ENCODE measurements around the gene TMEM74B. TPM values are rescaled to one million over a fixed set of nuclear protein-coding genes. Genes with fewer than 3 reads are reported as not detected.

The TMEM74B gene
- total RNA-seq, 4 donors from 2014 or later = 1.7 to 2.8 TPM; not detected in 2

DNA sequence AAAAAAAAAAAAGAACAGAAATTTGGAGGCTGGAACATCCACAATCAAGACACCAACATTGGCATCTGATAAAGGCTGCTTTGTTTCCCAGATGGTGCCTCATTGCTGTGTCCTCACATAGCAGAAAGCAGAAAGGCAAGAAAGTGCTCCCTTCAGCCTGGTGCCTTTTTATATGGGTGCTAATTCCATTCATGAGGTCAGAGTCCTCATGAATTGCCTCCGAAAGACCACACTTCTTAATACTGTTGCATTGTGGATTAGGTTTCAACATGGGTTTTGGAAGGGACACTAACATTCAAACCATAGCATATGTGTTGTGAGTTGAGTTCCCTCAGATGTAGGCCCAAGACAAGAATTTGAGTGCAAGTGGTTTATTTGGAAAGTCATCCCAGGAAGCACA is 10.4 kb upstream of the TMEM74B start:
- no peak for DNase-seq (ENCODE audit: low spot score)
- TF ChIP-seq, protein P1, sequence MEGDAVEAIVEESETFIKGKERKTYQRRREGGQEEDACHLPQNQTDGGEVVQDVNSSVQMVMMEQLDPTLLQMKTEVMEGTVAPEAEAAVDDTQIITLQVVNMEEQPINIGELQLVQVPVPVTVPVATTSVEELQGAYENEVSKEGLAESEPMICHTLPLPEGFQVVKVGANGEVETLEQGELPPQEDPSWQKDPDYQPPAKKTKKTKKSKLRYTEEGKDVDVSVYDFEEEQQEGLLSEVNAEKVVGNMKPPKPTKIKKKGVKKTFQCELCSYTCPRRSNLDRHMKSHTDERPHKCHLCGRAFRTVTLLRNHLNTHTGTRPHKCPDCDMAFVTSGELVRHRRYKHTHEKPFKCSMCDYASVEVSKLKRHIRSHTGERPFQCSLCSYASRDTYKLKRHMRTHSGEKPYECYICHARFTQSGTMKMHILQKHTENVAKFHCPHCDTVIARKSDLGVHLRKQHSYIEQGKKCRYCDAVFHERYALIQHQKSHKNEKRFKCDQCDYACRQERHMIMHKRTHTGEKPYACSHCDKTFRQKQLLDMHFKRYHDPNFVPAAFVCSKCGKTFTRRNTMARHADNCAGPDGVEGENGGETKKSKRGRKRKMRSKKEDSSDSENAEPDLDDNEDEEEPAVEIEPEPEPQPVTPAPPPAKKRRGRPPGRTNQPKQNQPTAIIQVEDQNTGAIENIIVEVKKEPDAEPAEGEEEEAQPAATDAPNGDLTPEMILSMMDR (IDR thresholded peaks at IDR 0.05) = no peak
- ATAC-seq (ENCODE audit: low FRiP score) = no peak

DNA sequence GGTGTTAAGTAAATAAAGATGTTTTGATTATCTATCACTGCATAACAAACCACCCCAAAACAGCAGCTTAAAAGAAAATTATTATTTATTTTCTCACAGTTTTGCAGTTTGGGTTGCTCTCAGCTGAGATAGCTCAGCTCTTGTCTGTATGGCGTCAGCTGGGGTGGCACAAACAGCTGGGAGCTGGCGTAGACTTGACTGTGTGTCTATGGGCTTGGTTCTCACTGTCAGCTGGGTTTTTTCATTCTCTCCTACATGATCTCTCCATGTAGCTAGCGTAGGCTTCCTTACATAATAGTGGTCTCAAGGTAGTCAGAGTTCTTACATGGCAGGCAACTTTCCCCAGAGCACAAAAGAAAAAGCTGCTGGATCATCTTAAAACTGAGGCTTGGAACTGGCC is 6.5 kb upstream of the TMEM74B start:
- DNase-seq (ENCODE audit: low spot score) = no peak
- TF ChIP-seq, protein P1 (IDR thresholded peaks at IDR 0.05) = no peak
- no peak for ATAC-seq (ENCODE audit: low FRiP score)

DNA sequence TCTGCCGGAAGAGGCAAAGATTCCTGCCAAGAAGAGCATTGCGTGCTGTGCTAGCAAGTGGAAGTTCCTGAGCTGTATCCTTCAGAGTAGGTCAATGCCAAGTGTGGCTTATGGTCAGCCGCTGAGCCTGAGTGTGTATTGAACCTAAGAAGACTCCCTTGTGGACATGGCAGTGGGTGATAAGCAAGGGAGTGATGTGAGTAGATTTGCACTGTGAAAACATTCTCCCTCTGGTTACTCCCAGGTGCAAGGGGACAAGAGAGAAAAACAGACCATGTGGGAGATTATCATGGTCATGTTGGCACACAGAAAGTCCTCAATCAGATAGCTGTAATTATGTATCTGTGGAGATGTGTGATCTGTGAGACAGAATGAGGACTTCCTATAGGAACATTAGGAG is 6.1 kb upstream of the TMEM74B start:
- DNase-seq (ENCODE audit: low spot score) = no peak
- ATAC-seq (ENCODE audit: low FRiP score) = no peak
- TF ChIP-seq, protein P1 (IDR thresholded peaks at IDR 0.05) = no peak

DNA sequence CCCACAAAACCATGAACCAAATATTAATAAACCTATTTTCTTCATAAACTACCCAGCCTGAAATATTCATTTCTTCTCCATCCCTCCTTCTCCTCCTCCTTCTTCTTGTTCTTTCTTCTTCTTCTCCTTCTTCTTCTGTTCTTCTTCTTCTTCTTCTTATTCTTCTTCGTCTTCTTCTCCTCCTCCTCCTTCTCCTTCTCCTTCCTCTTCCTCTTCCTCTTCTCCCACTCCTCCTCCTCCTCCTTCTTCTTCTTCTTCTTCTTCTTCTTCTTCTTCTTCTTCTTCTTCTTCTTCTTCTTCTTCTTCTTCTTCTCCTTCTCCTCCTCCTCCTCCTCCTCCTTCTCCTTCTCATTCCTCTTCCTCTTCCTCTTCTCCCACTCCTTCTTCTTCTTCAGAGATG is 5.0 kb upstream of the TMEM74B start:
- DNase-seq (ENCODE audit: low spot score) (no peak), ATAC-seq (ENCODE audit: low FRiP score) (no peak)
- TF ChIP-seq, protein P1 (IDR thresholded peaks at IDR 0.05) = no peak

DNA sequence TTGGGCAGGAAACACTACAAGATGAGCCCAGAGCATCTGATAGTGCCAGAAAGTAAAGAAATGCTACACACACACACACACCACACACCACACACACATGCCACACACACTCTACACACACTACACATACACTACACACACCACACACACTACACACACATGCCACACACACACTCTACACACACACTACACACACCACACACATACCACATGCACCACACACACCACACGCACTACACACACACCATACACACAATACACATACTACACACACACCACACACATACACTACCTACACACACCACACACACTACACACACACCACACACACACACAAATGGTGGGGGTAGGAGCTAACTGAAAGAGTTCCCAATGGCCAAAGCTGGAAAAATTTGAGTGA is 3.6 kb upstream of the TMEM74B start:
- ATAC-seq (ENCODE audit: low FRiP score) = no peak
- DNase-seq (ENCODE audit: low spot score) = no peak
- TF ChIP-seq, protein P1 (IDR thresholded peaks at IDR 0.05) = no peak

DNA sequence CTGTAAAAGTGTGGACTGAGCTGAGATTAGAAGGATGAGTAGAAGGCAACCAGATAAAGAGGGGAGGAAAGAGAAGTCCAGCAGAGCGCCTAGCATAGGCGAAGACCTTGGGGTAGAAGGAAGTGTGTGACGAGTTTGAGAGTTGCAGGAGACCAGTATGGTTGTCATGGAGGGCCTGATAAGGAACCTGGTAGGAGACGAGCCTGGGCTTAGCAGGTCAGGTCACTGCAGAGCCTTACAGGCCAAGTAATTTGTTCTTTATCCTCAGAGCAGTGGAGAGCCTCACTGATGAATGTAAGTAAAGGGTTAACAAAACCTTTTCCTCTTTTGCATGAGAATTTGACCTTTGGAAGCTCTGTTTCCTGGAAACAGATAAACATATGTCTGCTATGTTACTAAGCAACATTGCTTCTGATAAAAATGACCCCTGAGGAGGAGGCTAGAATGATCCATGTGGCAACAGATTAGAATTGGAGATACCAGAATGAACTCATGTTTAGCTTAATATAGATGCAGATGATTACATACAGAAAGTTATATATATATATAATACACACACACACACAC is 2.9 kb upstream of the TMEM74B start:
- DNase-seq (ENCODE audit: low spot score) (no peak), ATAC-seq (ENCODE audit: low FRiP score) (no peak)

More for the DNA sequence above, 2.9 kb upstream of the TMEM74B start:
- TF ChIP-seq, protein P1 (IDR thresholded peaks at IDR 0.05) = no peak

Measured in omental fat pad (tissue), 4 donors.